Tibial nerve (tissue), 4 donors: Measurements from ENCODE around the gene SCAF1.

ENCODE experiments used
- CTCF ChIP-seq, 5 experiments: fragments of 200-600 bp in 3 of 5; fragments of 450-650 bp in 2 of 5; sonication (generic) in 3 of 5; IDR thresholded peaks; one replicate each; pipeline ENCODE4 v1.5.1; 2016 to 2019; ENCODE audit warnings: antibody characterized with exemption in 5 of 5, mild to moderate bottlenecking in 3 of 5, moderate library complexity in 2 of 5
- EP300 ChIP-seq, 2 donors: sonication (generic); formaldehyde crosslinking; IDR thresholded peaks; one replicate each; pipeline ENCODE4 v1.6.1; 2017; ENCODE audit warnings: antibody characterized with exemption in 2 of 2, mild to moderate bottlenecking in 1 of 2
- POLR2A ChIP-seq, 2 donors: fragments of 450-650 bp; IDR thresholded peaks; one replicate each; pipeline ENCODE4 v1.6.1; 2017; ENCODE audit warnings: antibody characterized with exemption in 2 of 2, mild to moderate bottlenecking in 2 of 2, moderate library complexity in 2 of 2

DNA sequence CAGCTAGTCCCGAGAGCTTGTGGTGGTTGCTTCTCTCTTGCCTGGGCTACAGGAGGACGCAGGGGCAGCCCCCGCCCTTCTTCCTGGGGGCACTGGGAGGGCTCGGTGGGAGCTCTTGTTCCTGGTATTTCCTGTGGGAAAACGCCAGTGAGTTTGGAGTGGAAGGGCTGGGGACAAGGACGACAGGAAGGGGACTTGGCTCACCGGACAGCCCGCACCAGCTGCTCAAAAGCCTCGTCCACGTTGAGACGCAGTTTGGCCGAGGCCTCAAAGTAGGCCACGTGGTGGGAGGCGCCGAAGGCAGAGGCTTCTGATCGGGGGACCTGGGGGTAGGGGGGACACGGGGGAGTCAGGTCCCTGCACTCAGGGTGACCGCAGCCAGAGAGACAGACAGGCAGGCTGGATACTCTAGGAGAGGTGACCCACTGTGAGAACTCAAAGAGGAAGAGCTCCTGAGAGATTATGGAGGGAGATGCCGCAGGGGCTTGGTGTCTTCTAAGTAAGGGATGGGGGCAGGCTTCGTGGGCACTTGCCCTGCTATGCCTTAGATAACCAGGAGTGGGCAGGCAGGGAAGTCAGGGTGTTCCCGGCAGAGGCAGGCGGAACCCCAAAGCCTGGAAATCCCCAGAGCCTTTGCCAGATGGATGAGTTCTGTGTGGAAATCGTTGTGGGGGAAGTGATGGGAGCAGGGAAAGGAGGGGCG is 6.3 kb upstream of the SCAF1 start:
- no peak for TF ChIP-seq CTCF (IDR thresholded peaks at IDR 0.05)
- no peak for TF ChIP-seq EP300 (IDR thresholded peaks at IDR 0.05)
- TF ChIP-seq POLR2A (IDR thresholded peaks at IDR 0.05): no peak
